Peyer's patch (tissue), 4 donors: Measurements from ENCODE around the gene FMNL2.

Experiments
- CTCF ChIP-seq, 6 experiments: fragments of 450-650 bp in 4 of 6; fragments of 200-600 bp in 2 of 6; sonication (generic) in 1 of 6; IDR thresholded peaks; one replicate each; pipeline ENCODE4 v1.5.1; 2017 to 2019; ENCODE audit warnings: antibody characterized with exemption in 6 of 6, mild to moderate bottlenecking in 3 of 6, moderate library complexity in 1 of 6
- POLR2A ChIP-seq, 2 donors: fragments of 450-650 bp; IDR thresholded peaks; one replicate each; pipeline ENCODE4 v1.5.1; 2017; ENCODE audit warnings: antibody characterized with exemption in 2 of 2, mild to moderate bottlenecking in 2 of 2, moderate library complexity in 2 of 2

- TF ChIP-seq CTCF (IDR thresholded peaks at IDR 0.05) (no peak), POLR2A (IDR thresholded peaks at IDR 0.05) (no peak)
These were observed 30.1 kb upstream of the FMNL2 start for GRCh38 chr2:152304836-152305235.
